ENCODE results near the gene C10orf95. TPM values are rescaled to one million over a fixed set of nuclear protein-coding genes. Genes with fewer than 3 reads are reported as not detected.

Gene C10orf95
- total RNA-seq, 1 experiment from 2014 or later = 0.08 TPM

GRCh38 chr10:102473445-102474331 is 22.3 kb upstream of the C10orf95 start:
- no peaks in the 10 kb centered on the region for H3K27me3 ChIP-seq
- H3K4me1 ChIP-seq = no peaks in the 10 kb centered on the region
- no peaks in the 10 kb centered on the region for H3K9me3 ChIP-seq (replicated peaks)
- H3K27ac ChIP-seq = no peak overlapping the region
- H3K4me3 ChIP-seq = no peak overlapping the region
- peaks cover 5% of the 10 kb centered on the region; the same call in 1 of the 2 replicates for H3K36me3 ChIP-seq
- no peak for DNase-seq

- no peaks in the 10 kb centered on the region for H3K9me3 ChIP-seq (replicated peaks)
- H3K4me3 ChIP-seq = no peak overlapping the region
- H3K36me3 ChIP-seq = no peaks in the 10 kb centered on the region
- no peak for DNase-seq
- H3K27ac ChIP-seq = no peak overlapping the region
- H3K4me1 ChIP-seq = no peaks in the 10 kb centered on the region
- no peaks in the 10 kb centered on the region for H3K27me3 ChIP-seq
Measured at GRCh38 chr10:102470579-102471546, 19.5 kb upstream of the C10orf95 start.

GRCh38 chr10:102468683-102469082 is 17.3 kb upstream of the C10orf95 start:
- Histone ChIP-seq H3K27me3 (no peaks in the 10 kb centered on the region), H3K4me1 (no peaks in the 10 kb centered on the region), H3K36me3 (no peaks in the 10 kb centered on the region), H3K27ac (no peak overlapping the region), H3K4me3 (no peak overlapping the region), H3K9me3 (replicated peaks) (no peaks in the 10 kb centered on the region)
- no peak for DNase-seq

DNA sequence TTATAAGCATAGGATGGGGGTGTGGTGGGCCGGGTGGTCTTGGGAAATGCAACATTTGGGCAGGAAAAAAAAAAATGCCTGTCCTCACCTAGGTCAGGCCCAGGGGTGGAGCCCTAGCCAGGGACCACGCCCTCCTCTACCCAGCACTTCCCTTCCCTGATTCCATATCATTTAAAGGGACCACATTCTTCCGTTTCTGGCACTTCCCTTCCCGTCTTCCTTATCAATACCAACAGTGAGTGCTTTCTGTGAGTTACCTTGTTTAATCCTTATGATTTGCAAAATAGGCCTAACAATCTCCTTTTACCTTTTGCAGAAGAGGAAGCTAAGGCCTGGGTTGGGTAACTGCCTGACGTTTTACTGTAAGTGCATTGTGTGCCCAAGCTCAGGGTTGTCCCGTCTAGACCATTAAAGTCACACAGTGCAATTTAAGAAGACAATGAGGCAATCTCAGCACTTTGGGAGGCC is 16.7 kb upstream of the C10orf95 start:
- H3K4me1 ChIP-seq = no peaks in the 10 kb centered on the region; the same call in 1 of the 2 replicates
- no peak for DNase-seq
- no peaks in the 10 kb centered on the region for H3K27me3 ChIP-seq
- H3K36me3 ChIP-seq = no peaks in the 10 kb centered on the region
- H3K4me3 ChIP-seq = no peak overlapping the region
- H3K9me3 ChIP-seq (replicated peaks) = no peaks in the 10 kb centered on the region
- no peak overlapping the region for H3K27ac ChIP-seq

GRCh38 chr10:102467318-102467717 is 16.0 kb upstream of the C10orf95 start:
- Histone ChIP-seq H3K4me1 (peaks cover 6% of the 10 kb centered on the region), H3K36me3 (no peaks in the 10 kb centered on the region), H3K27me3 (no peaks in the 10 kb centered on the region; the same call in 1 of the 2 replicates), H3K9me3 (replicated peaks) (no peaks in the 10 kb centered on the region), H3K27ac (no peak overlapping the region), H3K4me3 (no peak overlapping the region)
- DNase-seq = no peak

DNA sequence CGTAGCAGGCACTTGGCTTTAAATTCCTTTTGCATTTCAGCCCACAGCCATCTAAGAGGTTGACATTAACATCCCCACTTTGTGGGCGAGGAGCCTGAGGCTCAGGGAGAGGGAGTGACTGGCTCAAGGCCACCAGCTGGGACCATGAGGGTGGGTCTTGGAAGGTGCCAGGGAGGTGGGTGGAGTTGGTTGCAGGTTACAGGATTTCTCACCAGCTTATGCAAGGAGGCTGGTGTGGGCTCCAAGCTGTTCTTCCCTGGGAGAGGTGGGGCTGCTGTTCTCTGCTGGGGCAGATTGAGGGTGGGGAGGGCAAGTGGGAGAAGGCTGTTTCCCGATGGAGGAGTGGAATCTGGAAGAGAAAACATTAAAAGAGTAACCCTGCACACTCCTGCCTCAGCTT is 14.1 kb upstream of the C10orf95 start:
- DNase-seq = no peak
- no peaks in the 10 kb centered on the region; the same call in 1 of the 2 replicates for H3K27me3 ChIP-seq
- peaks cover 17% of the 10 kb centered on the region for H3K4me1 ChIP-seq
- H3K27ac ChIP-seq = no peak overlapping the region
- no peak overlapping the region for H3K4me3 ChIP-seq
- H3K36me3 ChIP-seq = no peaks in the 10 kb centered on the region
- no peaks in the 10 kb centered on the region for H3K9me3 ChIP-seq (replicated peaks)

DNA sequence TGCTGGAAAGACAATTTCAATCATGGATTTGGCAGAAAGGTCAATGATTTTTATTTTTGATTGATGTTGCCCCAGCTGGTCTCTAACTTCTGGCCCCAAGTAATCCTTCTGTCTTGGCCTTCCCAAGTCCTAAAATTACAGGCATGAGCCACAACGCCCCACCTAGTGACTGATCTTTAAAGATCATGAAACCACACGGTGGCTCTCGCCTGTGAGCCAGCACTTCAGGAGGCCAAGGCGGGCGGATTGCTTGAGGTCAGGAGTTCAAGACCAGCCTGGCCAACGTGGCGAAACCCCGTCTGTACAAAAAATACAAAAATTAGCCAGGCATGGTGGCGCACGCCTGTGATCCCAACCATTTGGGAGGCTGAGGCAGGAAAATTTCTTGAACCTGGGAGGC is 12.6 kb upstream of the C10orf95 start:
- Histone ChIP-seq H3K4me1 (peaks cover 17% of the 10 kb centered on the region), H3K27me3 (no peaks in the 10 kb centered on the region; the same call in 1 of the 2 replicates), H3K27ac (no peak overlapping the region), H3K4me3 (no peak overlapping the region), H3K36me3 (no peaks in the 10 kb centered on the region), H3K9me3 (replicated peaks) (no peaks in the 10 kb centered on the region)
- DNase-seq = no peak

GRCh38 chr10:102462512-102463054 is 11.2 kb upstream of the C10orf95 start:
- no peak overlapping the region for H3K4me3 ChIP-seq
- no peaks in the 10 kb centered on the region for H3K9me3 ChIP-seq (replicated peaks)
- H3K27me3 ChIP-seq = no peaks in the 10 kb centered on the region; the same call in 1 of the 2 replicates
- no peak overlapping the region for H3K27ac ChIP-seq
- peaks cover 17% of the 10 kb centered on the region for H3K4me1 ChIP-seq
- H3K36me3 ChIP-seq = no peaks in the 10 kb centered on the region
- DNase-seq = peak; percentile 48 to 67

GRCh38 chr10:102461187-102462054 is 10.1 kb upstream of the C10orf95 start:
- Histone ChIP-seq H3K36me3 (no peaks in the 10 kb centered on the region), H3K27ac (peak overlapping the region; percentile 40), H3K4me1 (peaks cover 17% of the 10 kb centered on the region), H3K9me3 (replicated peaks) (no peaks in the 10 kb centered on the region), H3K27me3 (no peaks in the 10 kb centered on the region; the same call in 1 of the 2 replicates), H3K4me3 (peak overlapping the region; percentile 57)
- peak; percentile 97 to 98 for DNase-seq

DNA sequence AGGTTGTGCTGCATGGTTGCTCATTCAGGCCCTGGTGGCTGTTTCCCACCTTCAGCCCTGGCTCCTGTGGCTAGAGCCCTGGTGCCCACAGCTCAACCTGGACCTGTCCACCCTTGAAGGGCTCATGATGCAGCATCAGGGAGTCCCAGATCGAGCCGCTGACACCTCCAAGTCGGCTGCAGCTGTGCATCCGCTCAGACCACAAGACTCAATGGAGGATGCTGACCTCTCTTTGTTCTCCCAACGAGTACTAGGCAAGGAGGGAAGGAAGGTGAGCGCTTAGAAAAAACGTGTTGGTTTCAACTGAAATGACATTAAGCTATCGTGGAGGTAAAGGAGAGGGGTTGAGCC is 9.5 kb upstream of the C10orf95 start:
- Histone ChIP-seq H3K36me3 (no peaks in the 10 kb centered on the region), H3K27ac (peak overlapping the region; percentile 40), H3K4me1 (peaks cover 17% of the 10 kb centered on the region), H3K9me3 (replicated peaks) (no peaks in the 10 kb centered on the region), H3K4me3 (peak overlapping the region; percentile 57), H3K27me3 (no peaks in the 10 kb centered on the region; the same call in 1 of the 2 replicates)
- DNase-seq = no peak

- Histone ChIP-seq H3K27ac (no peak overlapping the region), H3K27me3 (no peaks in the 10 kb centered on the region; the same call in 1 of the 2 replicates), H3K4me3 (no peak overlapping the region), H3K4me1 (peaks cover 17% of the 10 kb centered on the region), H3K36me3 (no peaks in the 10 kb centered on the region), H3K9me3 (replicated peaks) (no peaks in the 10 kb centered on the region)
- DNase-seq = no peak
Measured at GRCh38 chr10:102458656-102459055, 7.3 kb upstream of the C10orf95 start.

GRCh38 chr10:102457591-102458150 is 6.3 kb upstream of the C10orf95 start:
- no peaks in the 10 kb centered on the region for H3K36me3 ChIP-seq
- no peak overlapping the region for H3K27ac ChIP-seq
- no peaks in the 10 kb centered on the region for H3K9me3 ChIP-seq (replicated peaks)
- H3K27me3 ChIP-seq = no peaks in the 10 kb centered on the region; the same call in 1 of the 2 replicates
- peaks cover 20% of the 10 kb centered on the region for H3K4me1 ChIP-seq
- no peak overlapping the region for H3K4me3 ChIP-seq
- DNase-seq = no peak

- peaks cover 9% of the 10 kb centered on the region for H3K4me1 ChIP-seq
- no peak overlapping the region for H3K27ac ChIP-seq
- DNase-seq = no peak
- no peak overlapping the region for H3K4me3 ChIP-seq
- no peaks in the 10 kb centered on the region for H3K36me3 ChIP-seq
- H3K27me3 ChIP-seq = no peaks in the 10 kb centered on the region
- no peaks in the 10 kb centered on the region for H3K9me3 ChIP-seq (replicated peaks)
Measured at GRCh38 chr10:102455893-102456471, 4.6 kb upstream of the C10orf95 start.
